ENCODE measurements around the gene RASGEF1B. TPM values are rescaled to one million over a fixed set of nuclear protein-coding genes. Genes with fewer than 3 reads are reported as not detected.

RASGEF1B gene
- total and polyA plus RNA-seq, 9 of the 15 experiments (the other 6 are each of a cell fraction or from before 2014, with no cell fraction given): 0.04 to 0.57 (median 0.22) TPM

DNA sequence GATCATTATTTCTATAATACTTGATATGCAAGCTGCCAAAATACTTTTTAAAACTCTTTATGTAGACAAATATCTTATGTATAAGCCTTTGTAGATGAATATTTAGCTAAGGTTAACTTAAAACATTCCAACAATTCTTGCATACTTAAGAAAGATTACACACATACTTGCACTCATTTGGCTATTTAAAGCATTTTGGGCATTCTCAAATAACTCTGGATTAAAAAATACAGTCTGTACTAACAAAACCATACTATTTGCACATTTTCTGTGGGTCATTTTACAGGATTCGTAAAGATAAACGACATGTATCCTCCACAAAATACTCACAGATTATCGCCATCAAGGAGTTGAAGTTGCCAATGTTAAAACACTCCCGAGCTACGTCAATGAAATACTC is 26.5 kb downstream of the RASGEF1B start:
- Histone ChIP-seq H3K27ac (ENCODE audit: extremely low read depth, low read depth, low read length) (no peak overlapping the region), H3K9me3 (replicated peaks; ENCODE audit: control insufficient read depth, insufficient read depth, low read depth, low read length) (no peaks in the 10 kb centered on the region), H4K20me1 (replicated peaks; ENCODE audit: control insufficient read depth, insufficient read depth, low read length) (no peaks in the 10 kb centered on the region), H3K4me2 (ENCODE audit: insufficient read depth, low read length) (no peak overlapping the region), H3K27me3 (ENCODE audit: control insufficient read depth in 2 of 2, insufficient read depth in 2 of 2, low read length in 2 of 2) (no peaks in the 10 kb centered on the region), H3K9ac (ENCODE audit: insufficient read depth in 1 of 2, low read depth in 2 of 2, low read length in 2 of 2) (no peak overlapping the region), H2AFZ (ENCODE audit: low read depth, low read length) (no peak overlapping the region), H3K9me1 (ENCODE audit: control insufficient read depth, insufficient read depth, low read length) (no peaks in the 10 kb centered on the region), H3K79me2 (ENCODE audit: control insufficient read depth, insufficient read depth, low read length) (no peaks in the 10 kb centered on the region), H3K4me1 (replicated peaks in 1 of 2; ENCODE audit: control insufficient read depth in 2 of 2, insufficient read depth in 2 of 2, low read length in 2 of 2) (no peaks in the 10 kb centered on the region; a peak in 1 of 5 replicates), H3K4me3 (no peak overlapping the region), H3K36me3 (ENCODE audit: control insufficient read depth, insufficient read depth, low read length) (no peaks in the 10 kb centered on the region)
- DNase-seq (ENCODE audit: extremely low read depth in 1 of 4, low spot score in 3 of 4): no peak
- TF ChIP-seq TOE1 (IDR thresholded peaks at IDR 0.05; ENCODE audit: borderline replicate concordance) (no peak), TOE1 (CRISPR knock-in tag; IDR thresholded peaks at IDR 0.05; ENCODE audit: borderline replicate concordance, low read depth) (no peak), ARID1B (IDR thresholded peaks at IDR 0.05) (no peak), ZNF609 (CRISPR knock-in tag; IDR thresholded peaks at IDR 0.05; ENCODE audit: borderline replicate concordance) (no peak), NR2C2 (CRISPR knock-in tag; IDR thresholded peaks at IDR 0.05) (no peak), NR2C2 (tag; IDR thresholded peaks at IDR 0.05) (no peak), ZNF224 (CRISPR knock-in tag; IDR thresholded peaks at IDR 0.05) (no peak), NFRKB (IDR thresholded peaks at IDR 0.05; ENCODE audit: low read depth) (no peak), ARHGAP35 (IDR thresholded peaks at IDR 0.05; ENCODE audit: partially characterized antibody) (no peak), RHOXF2B (CRISPR knock-in tag; conservative IDR thresholded peaks at IDR 0.05) (no peak), ZNF583 (CRISPR knock-in tag; IDR thresholded peaks at IDR 0.05) (no peak), TCF3 (CRISPR knock-in tag; IDR thresholded peaks at IDR 0.05) (no peak), HDAC1 (IDR thresholded peaks at IDR 0.05) (no peak)
- TF ChIP-seq, protein P1, sequence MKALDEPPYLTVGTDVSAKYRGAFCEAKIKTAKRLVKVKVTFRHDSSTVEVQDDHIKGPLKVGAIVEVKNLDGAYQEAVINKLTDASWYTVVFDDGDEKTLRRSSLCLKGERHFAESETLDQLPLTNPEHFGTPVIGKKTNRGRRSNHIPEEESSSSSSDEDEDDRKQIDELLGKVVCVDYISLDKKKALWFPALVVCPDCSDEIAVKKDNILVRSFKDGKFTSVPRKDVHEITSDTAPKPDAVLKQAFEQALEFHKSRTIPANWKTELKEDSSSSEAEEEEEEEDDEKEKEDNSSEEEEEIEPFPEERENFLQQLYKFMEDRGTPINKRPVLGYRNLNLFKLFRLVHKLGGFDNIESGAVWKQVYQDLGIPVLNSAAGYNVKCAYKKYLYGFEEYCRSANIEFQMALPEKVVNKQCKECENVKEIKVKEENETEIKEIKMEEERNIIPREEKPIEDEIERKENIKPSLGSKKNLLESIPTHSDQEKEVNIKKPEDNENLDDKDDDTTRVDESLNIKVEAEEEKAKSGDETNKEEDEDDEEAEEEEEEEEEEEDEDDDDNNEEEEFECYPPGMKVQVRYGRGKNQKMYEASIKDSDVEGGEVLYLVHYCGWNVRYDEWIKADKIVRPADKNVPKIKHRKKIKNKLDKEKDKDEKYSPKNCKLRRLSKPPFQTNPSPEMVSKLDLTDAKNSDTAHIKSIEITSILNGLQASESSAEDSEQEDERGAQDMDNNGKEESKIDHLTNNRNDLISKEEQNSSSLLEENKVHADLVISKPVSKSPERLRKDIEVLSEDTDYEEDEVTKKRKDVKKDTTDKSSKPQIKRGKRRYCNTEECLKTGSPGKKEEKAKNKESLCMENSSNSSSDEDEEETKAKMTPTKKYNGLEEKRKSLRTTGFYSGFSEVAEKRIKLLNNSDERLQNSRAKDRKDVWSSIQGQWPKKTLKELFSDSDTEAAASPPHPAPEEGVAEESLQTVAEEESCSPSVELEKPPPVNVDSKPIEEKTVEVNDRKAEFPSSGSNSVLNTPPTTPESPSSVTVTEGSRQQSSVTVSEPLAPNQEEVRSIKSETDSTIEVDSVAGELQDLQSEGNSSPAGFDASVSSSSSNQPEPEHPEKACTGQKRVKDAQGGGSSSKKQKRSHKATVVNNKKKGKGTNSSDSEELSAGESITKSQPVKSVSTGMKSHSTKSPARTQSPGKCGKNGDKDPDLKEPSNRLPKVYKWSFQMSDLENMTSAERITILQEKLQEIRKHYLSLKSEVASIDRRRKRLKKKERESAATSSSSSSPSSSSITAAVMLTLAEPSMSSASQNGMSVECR (CRISPR knock-in tag; IDR thresholded peaks at IDR 0.05): no peak
- BruUV-seq (replicated peaks): no TSS peak
- in situ Hi-C loops (cut with MboI) (no loop called here), intact Hi-C loops (cut with micrococcal nuclease) (no loop called here)
- WGBS (ENCODE audit: insufficient coverage, low coverage, missing lambda C conversion rate): 70% methylated on average over 5 of the region's 5 CpGs
- ATAC-seq: no peak
- ChIA-PET POLR2A (interaction anchor here (0.8 to 1.0 kb wide), 2 partner anchors 8 to 23 kb away, joined by 3 to 4 read pairs; no protein-coding TSS in a partner anchor), CTCF (ENCODE audit: low intra/inter-chr PET ratio) (no interaction called here)
- FAIRE-seq: no peak

Measured in K562 (cell line).